PC-9 (cell line): ENCODE data around the gene GPR183. TPM values are rescaled to one million over a fixed set of nuclear protein-coding genes. Genes with fewer than 3 reads are reported as not detected.

Experiments
- BruUV-seq: library from RNA; stranded (reverse); fragments of 400-500 nt; replicated peaks from 2 replicates; lab custom pipeline; 2021; lab: Mats Ljungman, UMichigan
- CTCF ChIA-PET: fragments of 300-600 bp; sonication (Branson Sonifier 250); formaldehyde crosslinking; loops from one replicate; lab custom pipeline; 2022; ENCODE audit warnings: antibody characterized with exemption; lab: Charles Lee
- POLR2A ChIA-PET: fragments of 300-600 bp; sonication (Branson Sonifier 250); formaldehyde crosslinking; loops from one replicate; lab custom pipeline; 2022; ENCODE audit warnings: antibody characterized with exemption; ENCODE audit not compliant: unreplicated experiment; lab: Charles Lee
- DNase-seq, 2 experiments: peaks; one replicate each; pipeline versions ENCODE4 v3.0.0 to v3.0.0-alpha.2; 2015 to 2022; ENCODE audit warnings: mixed read lengths in 1 of 2
- H2AFZ ChIP-seq: fragments of 200-600 bp; sonication (generic); 2 replicates; pipeline ENCODE4 v1.8.1; 2017; ENCODE audit warnings: antibody characterized with exemption
- H3F3A ChIP-seq: fragments of 200-600 bp; sonication (generic); 2 replicates; pipeline ENCODE4 v1.8.1; 2017; ENCODE audit warnings: antibody characterized with exemption, mild to moderate bottlenecking, low read depth; ENCODE audit not compliant: insufficient read depth
- H3K27ac ChIP-seq: fragments of 200-600 bp; sonication (generic); 2 replicates; pipeline ENCODE4 v1.6.1; 2016; ENCODE audit warnings: mixed run types
- H3K27me3 ChIP-seq: fragments of 200-600 bp; sonication (generic); 2 replicates; pipeline ENCODE4 v1.6.1; 2016; ENCODE audit warnings: low read depth, mixed run types; ENCODE audit not compliant: insufficient read depth
- H3K36me3 ChIP-seq: fragments of 200-600 bp; sonication (generic); 2 replicates; pipeline ENCODE4 v1.6.1; 2016; ENCODE audit warnings: low read depth, mixed run types
- H3K4me1 ChIP-seq: fragments of 200-600 bp; sonication (generic); replicated peaks from 2 replicates; pipeline ENCODE4 v1.6.1; 2016; ENCODE audit warnings: mixed run types; ENCODE audit not compliant: insufficient read depth
- H3K4me2 ChIP-seq: fragments of 200-600 bp; sonication (generic); 2 replicates; pipeline ENCODE4 v1.6.1; 2017; ENCODE audit warnings: mixed run types
- H3K4me3 ChIP-seq: fragments of 200-600 bp; sonication (generic); 2 replicates; pipeline ENCODE4 v1.6.1; 2016; ENCODE audit warnings: mixed run types
- H3K79me2 ChIP-seq: fragments of 200-600 bp; sonication (generic); 2 replicates; pipeline ENCODE4 v1.6.1; 2017; ENCODE audit warnings: low read depth, mixed run types
- H3K9me2 ChIP-seq: fragments of 200-600 bp; sonication (generic); 2 replicates; pipeline ENCODE4 v1.8.1; 2017; ENCODE audit warnings: mild to moderate bottlenecking; ENCODE audit not compliant: insufficient read depth
- H3K9me3 ChIP-seq: fragments of 200-600 bp; sonication (generic); 2 replicates; pipeline ENCODE4 v1.8.1; 2016; ENCODE audit warnings: low read depth; ENCODE audit not compliant: insufficient read depth
- H4K20me1 ChIP-seq: fragments of 200-600 bp; sonication (generic); 2 replicates; pipeline ENCODE4 v1.8.1; 2017; ENCODE audit not compliant: insufficient read depth
- EZH2 ChIP-seq: fragments of 200-600 bp; sonication (generic); IDR thresholded peaks from 2 replicates; pipeline ENCODE4 v1.8.0; 2017; ENCODE audit warnings: antibody characterized with exemption, low read depth
- intact Hi-C: fragments of 100-400 bp; cut with micrococcal nuclease; formaldehyde crosslinking; loops from one replicate; pipeline ENCODE4 v1.10.0; 2022; ENCODE audit not compliant: unreplicated experiment
- total RNA-seq: library from RNA; stranded (reverse); gene quantifications from 2 replicates; pipeline ENCODE4 v1.2.3, GENCODE V29; 2021
- TF ChIP-seq, protein P1 (sequence below): fragments of 200-600 bp; sonication (generic); conservative IDR thresholded peaks from 2 replicates; pipeline ENCODE4 v1.6.1; 2017; ENCODE audit warnings: mixed run types, antibody characterized with exemption, mild to moderate bottlenecking, moderate library complexity

Gene GPR183
- total RNA-seq, 1 experiment from 2014 or later = not detected

GRCh38 chr13:99313501-99313900, 6.3 kb upstream of the GPR183 start:
- Histone ChIP-seq H3F3A (peaks cover 7% of the 10 kb centered on the region; the same call in 1 of the 2 replicates), H3K79me2 (peaks cover 5% of the 10 kb centered on the region; the same call in 1 of the 2 replicates), H3K9me2 (no peaks in the 10 kb centered on the region), H3K27ac (no peak overlapping the region), H3K4me1 (no peaks in the 10 kb centered on the region), H3K36me3 (peaks cover 4% of the 10 kb centered on the region; the same call in 1 of the 2 replicates), H3K4me2 (no peak overlapping the region), H2AFZ (no peak overlapping the region), H3K9me3 (no peaks in the 10 kb centered on the region), H3K27me3 (no peaks in the 10 kb centered on the region), H4K20me1 (peaks cover 16% of the 10 kb centered on the region; the same call in 1 of the 2 replicates), H3K4me3 (no peak overlapping the region)
- CTCF ChIA-PET = no interaction called here
- POLR2A ChIA-PET = no interaction called here
- BruUV-seq = no TSS peak
- intact Hi-C loops = no loop called here
- TF ChIP-seq, protein P1, sequence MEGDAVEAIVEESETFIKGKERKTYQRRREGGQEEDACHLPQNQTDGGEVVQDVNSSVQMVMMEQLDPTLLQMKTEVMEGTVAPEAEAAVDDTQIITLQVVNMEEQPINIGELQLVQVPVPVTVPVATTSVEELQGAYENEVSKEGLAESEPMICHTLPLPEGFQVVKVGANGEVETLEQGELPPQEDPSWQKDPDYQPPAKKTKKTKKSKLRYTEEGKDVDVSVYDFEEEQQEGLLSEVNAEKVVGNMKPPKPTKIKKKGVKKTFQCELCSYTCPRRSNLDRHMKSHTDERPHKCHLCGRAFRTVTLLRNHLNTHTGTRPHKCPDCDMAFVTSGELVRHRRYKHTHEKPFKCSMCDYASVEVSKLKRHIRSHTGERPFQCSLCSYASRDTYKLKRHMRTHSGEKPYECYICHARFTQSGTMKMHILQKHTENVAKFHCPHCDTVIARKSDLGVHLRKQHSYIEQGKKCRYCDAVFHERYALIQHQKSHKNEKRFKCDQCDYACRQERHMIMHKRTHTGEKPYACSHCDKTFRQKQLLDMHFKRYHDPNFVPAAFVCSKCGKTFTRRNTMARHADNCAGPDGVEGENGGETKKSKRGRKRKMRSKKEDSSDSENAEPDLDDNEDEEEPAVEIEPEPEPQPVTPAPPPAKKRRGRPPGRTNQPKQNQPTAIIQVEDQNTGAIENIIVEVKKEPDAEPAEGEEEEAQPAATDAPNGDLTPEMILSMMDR = no peak
- TF ChIP-seq EZH2 = no peak
- no peak for DNase-seq

- CTCF ChIA-PET = no interaction called here
- no peak overlapping the region for H3K27ac ChIP-seq
- TF ChIP-seq EZH2 = no peak
- TF ChIP-seq, protein P1 = no peak
- no peak overlapping the region for H2AFZ ChIP-seq
- H3K27me3 ChIP-seq = no peaks in the 10 kb centered on the region
- no peaks in the 10 kb centered on the region for H3K4me1 ChIP-seq
- DNase-seq = no peak
- H3K36me3 ChIP-seq = peaks cover 10% of the 10 kb centered on the region; the same call in 1 of the 2 replicates
- H3K9me3 ChIP-seq = no peaks in the 10 kb centered on the region
- H3K4me3 ChIP-seq = no peak overlapping the region
- peaks cover 16% of the 10 kb centered on the region; the same call in 1 of the 2 replicates for H4K20me1 ChIP-seq
- H3F3A ChIP-seq = peaks cover 7% of the 10 kb centered on the region; the same call in 1 of the 2 replicates
- intact Hi-C loops = no loop called here
- no peaks in the 10 kb centered on the region for H3K9me2 ChIP-seq
- peaks cover 7% of the 10 kb centered on the region; the same call in 1 of the 2 replicates for H3K79me2 ChIP-seq
- POLR2A ChIA-PET = no interaction called here
- no peak overlapping the region for H3K4me2 ChIP-seq
- no TSS peak for BruUV-seq
Observed at GRCh38 chr13:99312493-99312883, 5.3 kb upstream of the GPR183 start.

GRCh38 chr13:99311748-99312492, 4.7 kb upstream of the GPR183 start:
- Histone ChIP-seq H3K27ac (no peak overlapping the region), H3K4me1 (no peaks in the 10 kb centered on the region), H3K36me3 (peaks cover 10% of the 10 kb centered on the region; the same call in 1 of the 2 replicates), H4K20me1 (peaks cover 19% of the 10 kb centered on the region; the same call in 1 of the 2 replicates), H3F3A (peaks cover 7% of the 10 kb centered on the region; the same call in 1 of the 2 replicates), H3K9me2 (no peaks in the 10 kb centered on the region), H2AFZ (no peak overlapping the region), H3K27me3 (no peaks in the 10 kb centered on the region), H3K4me3 (no peak overlapping the region), H3K4me2 (no peak overlapping the region), H3K79me2 (peaks cover 12% of the 10 kb centered on the region; the same call in 1 of the 2 replicates), H3K9me3 (no peaks in the 10 kb centered on the region)
- CTCF ChIA-PET = no interaction called here
- POLR2A ChIA-PET = no interaction called here
- BruUV-seq = no TSS peak
- no peak for TF ChIP-seq EZH2
- TF ChIP-seq, protein P1 = no peak
- DNase-seq = no peak
- intact Hi-C loops = no loop called here
